GM23338 (cell line): ENCODE results near the gene GDF10. TPM values are rescaled to one million over a fixed set of nuclear protein-coding genes. Genes with fewer than 3 reads are reported as not detected.

Source experiments
- ATAC-seq: fragments of 200-7000 bp; cut with Tn5 transposase; 3 replicates; pipeline ENCODE4 v1.9.1; 2020
- DNase-seq: peaks from one replicate; pipeline ENCODE4 v3.0.0-alpha.2; 2015; ENCODE audit warnings: low spot score
- H2AFZ ChIP-seq: fragments of 200-600 bp; sonication (generic); 2 replicates; pipeline ENCODE4 v1.8.0; 2016; ENCODE audit warnings: antibody characterized with exemption, mild to moderate bottlenecking, moderate library complexity
- H3F3A ChIP-seq: fragments of 200-600 bp; sonication (generic); replicated peaks from 2 replicates; pipeline ENCODE4 v1.8.0; 2017; ENCODE audit warnings: antibody characterized with exemption, mixed run types, low read depth
- H3K27ac ChIP-seq: fragments of 200-600 bp; sonication (generic); 2 replicates; pipeline ENCODE4 v1.6.1; 2016; ENCODE audit warnings: low read depth
- H3K27me3 ChIP-seq: fragments of 200-600 bp; sonication (generic); 2 replicates; pipeline ENCODE4 v1.8.0; 2016; ENCODE audit warnings: mild to moderate bottlenecking, mixed run types, moderate library complexity; ENCODE audit not compliant: insufficient read depth
- H3K36me3 ChIP-seq: fragments of 200-600 bp; sonication (generic); 2 replicates; pipeline ENCODE4 v1.8.0; 2016; ENCODE audit warnings: mild to moderate bottlenecking; ENCODE audit not compliant: insufficient read depth
- H3K4me1 ChIP-seq: fragments of 200-600 bp; sonication (generic); 2 replicates; pipeline ENCODE4 v1.8.0; 2016; ENCODE audit warnings: mild to moderate bottlenecking, moderate library complexity; ENCODE audit not compliant: insufficient read depth
- H3K4me2 ChIP-seq: fragments of 200-600 bp; sonication (generic); 2 replicates; pipeline ENCODE4 v1.7.1; 2017; ENCODE audit warnings: mixed run types
- H3K4me3 ChIP-seq: fragments of 200-600 bp; sonication (generic); 2 replicates; pipeline ENCODE4 v1.6.1; 2016; ENCODE audit warnings: mixed run types
- H3K79me2 ChIP-seq: fragments of 200-600 bp; sonication (generic); replicated peaks from 2 replicates; pipeline ENCODE4 v1.8.0; 2017; ENCODE audit warnings: mild to moderate bottlenecking; ENCODE audit not compliant: insufficient read depth
- H3K9me2 ChIP-seq: fragments of 200-600 bp; sonication (generic); 2 replicates; pipeline ENCODE4 v1.8.0; 2017; ENCODE audit not compliant: insufficient read depth
- H4K20me1 ChIP-seq: fragments of 200-600 bp; sonication (generic); replicated peaks from 2 replicates; pipeline ENCODE4 v1.8.0; 2017; ENCODE audit warnings: mild to moderate bottlenecking; ENCODE audit not compliant: insufficient read depth
- H3K27ac Mint-ChIP-seq: 2 replicates; pipeline ENCODE4 v1.8.0; 2020; ENCODE audit warnings: inconsistent platforms, mild to moderate bottlenecking, moderate library complexity, mixed read lengths
- H3K27me3 Mint-ChIP-seq: 3 replicates; pipeline ENCODE4 v1.8.0; 2022; ENCODE audit warnings: low read depth, mild to moderate bottlenecking, moderate library complexity, mixed read lengths, inconsistent platforms; ENCODE audit not compliant: insufficient read depth, poor library complexity
- H3K36me3 Mint-ChIP-seq: 3 replicates; pipeline ENCODE4 v1.8.0; 2021; ENCODE audit warnings: low read depth, mild to moderate bottlenecking, inconsistent platforms, moderate library complexity, mixed read lengths
- H3K4me1 Mint-ChIP-seq: 3 replicates; pipeline ENCODE4 v1.8.0; 2020; ENCODE audit warnings: mild to moderate bottlenecking, inconsistent platforms, mixed read lengths
- H3K4me3 Mint-ChIP-seq: 3 replicates; pipeline ENCODE4 v1.8.0; 2021; ENCODE audit warnings: moderate library complexity, mild to moderate bottlenecking, inconsistent platforms, mixed read lengths
- H3K9me3 Mint-ChIP-seq: 3 replicates; pipeline ENCODE4 v1.8.0; 2020; ENCODE audit warnings: moderate library complexity, mild to moderate bottlenecking, inconsistent platforms, mixed read lengths
- CREB1 ChIP-seq: fragments of 250-450 bp; sonication (Bioruptor Pico); IDR thresholded peaks from 2 replicates; pipeline ENCODE4 v1.5.0; 2020; ENCODE audit warnings: low read depth, mild to moderate bottlenecking, moderate library complexity
- CTCF ChIP-seq, 2 experiments: fragments of 200-600 bp in 1 of 2; sonication (generic) in 1 of 2; conservative IDR thresholded peaks; 2 replicates each; pipeline versions ENCODE4 v1.5.1 to v1.6.1; 2016 to 2017; ENCODE audit warnings: antibody characterized with exemption in 2 of 2, low read depth in 2 of 2, mild to moderate bottlenecking in 2 of 2, moderate library complexity in 1 of 2
- ETS1 ChIP-seq: IDR thresholded peaks from 2 replicates; pipeline ENCODE4 v1.6.1; 2016; ENCODE audit warnings: antibody characterized with exemption
- EZH2 ChIP-seq: fragments of 200-600 bp; sonication (generic); IDR thresholded peaks from one replicate; pipeline ENCODE4 v1.8.0; 2017; ENCODE audit warnings: antibody characterized with exemption, mild to moderate bottlenecking, low read depth; ENCODE audit not compliant: unreplicated experiment
- JUNB ChIP-seq: IDR thresholded peaks from one replicate; pipeline ENCODE4 v1.6.1; 2016; ENCODE audit warnings: antibody characterized with exemption; ENCODE audit not compliant: unreplicated experiment
- NANOG ChIP-seq: IDR thresholded peaks from 2 replicates; pipeline ENCODE4 v1.6.1; 2016; ENCODE audit warnings: antibody characterized with exemption, borderline replicate concordance
- POLR2AphosphoS5 ChIP-seq: IDR thresholded peaks from 2 replicates; pipeline ENCODE4 v1.6.1; 2016; ENCODE audit warnings: antibody characterized with exemption, low read depth
- STAT1 ChIP-seq: IDR thresholded peaks from one replicate; pipeline ENCODE4 v1.6.1; 2016; ENCODE audit warnings: antibody characterized with exemption; ENCODE audit not compliant: unreplicated experiment
- ZNF462 ChIP-seq: fragments of 250-450 bp; sonication (Bioruptor Pico); IDR thresholded peaks from 2 replicates; pipeline ENCODE4 v1.5.0; 2020; ENCODE audit warnings: mild to moderate bottlenecking, moderate library complexity
- polyA plus RNA-seq: library from polyadenylated mRNA; unstranded; fragments of >200 nt; fragmentation: Nextera tagmentation; extraction: Ambion mirVana; gene quantifications from 2 replicates; pipeline ENCODE4 v1.2.1, GENCODE V29; 2016
- total RNA-seq: library from RNA; depleted of rRNA; stranded (reverse); fragments of >200 nt; shearing (Covaris generic); gene quantifications from 2 replicates; pipeline ENCODE4 v1.2.3, GENCODE V29; 2014

GDF10 gene
- total and polyA plus RNA-seq, 2 experiments from 2014 or later = 0.21 TPM; not detected in 1

GRCh38 chr10:47288236-47288635 is 11.8 kb upstream of the GDF10 start (continued):
- no peak for TF ChIP-seq NANOG
- TF ChIP-seq ETS1 = no peak
- TF ChIP-seq CREB1 (CRISPR knock-in tag) = no peak
- TF ChIP-seq POLR2AphosphoS5 = no peak

- no peak overlapping the region for H3K4me2 ChIP-seq
- no peaks in the 10 kb centered on the region for H3K4me1 ChIP-seq
- Mint-ChIP-seq H3K27me3 (peaks cover 8% of the 10 kb centered on the region), H3K4me3 (no peak overlapping the region), H3K27ac (no peak overlapping the region), H3K36me3 (no peaks in the 10 kb centered on the region), H3K4me1 (no peaks in the 10 kb centered on the region; the same call in 2 of the 3 replicates), H3K9me3 (no peaks in the 10 kb centered on the region)
- H3K4me3 ChIP-seq = no peak overlapping the region
- no peak for DNase-seq
- H3K36me3 ChIP-seq = no peaks in the 10 kb centered on the region
- no peaks in the 10 kb centered on the region for H3K79me2 ChIP-seq
- TF ChIP-seq NANOG (no peak), STAT1 (no peak)
- no peaks in the 10 kb centered on the region for H3F3A ChIP-seq
- H3K27ac ChIP-seq = no peak overlapping the region
- H3K9me2 ChIP-seq = peaks cover 4% of the 10 kb centered on the region; the same call in 1 of the 2 replicates
- no peak overlapping the region for H2AFZ ChIP-seq
- no peaks in the 10 kb centered on the region for H3K27me3 ChIP-seq
- no peaks in the 10 kb centered on the region for H4K20me1 ChIP-seq
- ATAC-seq = peak; percentile 74
Measured at GRCh38 chr10:47288916-47289495, 11.0 kb upstream of the GDF10 start.

- Histone ChIP-seq H3K27ac (no peak overlapping the region), H3K4me2 (no peak overlapping the region), H3K79me2 (no peaks in the 10 kb centered on the region), H3K27me3 (no peaks in the 10 kb centered on the region), H3K9me2 (peaks cover 4% of the 10 kb centered on the region; the same call in 1 of the 2 replicates), H3K4me3 (no peak overlapping the region), H3K36me3 (no peaks in the 10 kb centered on the region), H4K20me1 (no peaks in the 10 kb centered on the region), H2AFZ (no peak overlapping the region), H3F3A (no peaks in the 10 kb centered on the region), H3K4me1 (no peaks in the 10 kb centered on the region)
- Mint-ChIP-seq H3K4me1 (no peaks in the 10 kb centered on the region; the same call in 2 of the 3 replicates), H3K36me3 (no peaks in the 10 kb centered on the region), H3K27ac (no peak overlapping the region), H3K9me3 (no peaks in the 10 kb centered on the region), H3K27me3 (peaks cover 8% of the 10 kb centered on the region), H3K4me3 (no peak overlapping the region)
- no peak for ATAC-seq
- DNase-seq = no peak
- TF ChIP-seq JUNB (no peak), ZNF462 (CRISPR knock-in tag) (no peak), STAT1 (no peak), ETS1 (no peak), CTCF (conservative IDR thresholded peaks at IDR 0.05; ENCODE audit: low read depth in 2 of 2) (no peak), EZH2 (no peak)
Measured at GRCh38 chr10:47289921-47290320, 10.1 kb upstream of the GDF10 start.
